Measurements from ENCODE around the gene PTPRG. TPM values are rescaled to one million over a fixed set of nuclear protein-coding genes. Genes with fewer than 3 reads are reported as not detected.
"Not testable (repeated sequence)": the region's sequence is repeated elsewhere in the genome, so short reads cannot be mapped to it uniquely, and the experiment has no call there.

PTPRG gene
- total RNA-seq, 1 donor from 2014 or later: 0.22 TPM

DNA sequence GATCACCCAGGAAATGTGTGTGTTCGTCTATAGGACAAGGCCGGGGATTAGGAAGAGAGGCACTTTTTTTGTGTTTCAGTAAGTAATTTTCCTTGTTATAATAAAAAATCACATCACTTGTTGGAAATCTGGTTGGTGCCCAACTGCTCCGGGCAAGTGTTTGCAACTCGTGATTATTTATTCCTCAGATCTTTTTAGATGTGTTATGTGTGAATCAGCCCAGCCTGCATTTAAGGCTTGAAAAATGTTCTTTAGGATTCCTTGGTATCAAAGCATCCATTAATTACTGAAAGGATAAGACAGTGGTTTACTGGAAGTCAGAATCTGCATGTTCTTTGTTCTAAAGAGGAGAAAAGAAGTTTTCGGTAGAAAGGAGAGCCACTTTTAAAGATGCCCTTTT is 466.4 kb downstream of the PTPRG start:
- POLR2A ChIA-PET: no interaction called here

DNA sequence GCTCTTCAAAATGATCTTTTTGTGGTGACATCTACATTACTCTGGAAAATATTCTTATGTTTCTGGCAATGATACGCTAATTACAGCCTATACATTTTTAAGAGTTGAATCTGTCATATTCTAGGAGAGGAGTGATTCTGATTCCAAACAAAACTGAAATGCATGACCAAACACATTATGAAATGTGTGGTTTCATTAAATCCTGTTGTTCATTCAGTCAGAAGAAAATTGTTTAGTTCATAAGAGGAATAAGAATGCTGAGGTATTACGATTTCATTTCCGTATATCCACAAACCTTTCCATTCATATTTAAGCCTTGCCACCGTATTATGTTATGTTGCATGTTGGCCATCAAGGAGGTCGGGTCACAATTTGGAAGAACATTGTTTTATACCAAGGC is 466.9 kb downstream of the PTPRG start:
- no peak overlapping the region for H3K4me3 Mint-ChIP-seq
- H3K4me1 Mint-ChIP-seq: no peaks in the 10 kb centered on the region
- TF ChIP-seq, protein P1, sequence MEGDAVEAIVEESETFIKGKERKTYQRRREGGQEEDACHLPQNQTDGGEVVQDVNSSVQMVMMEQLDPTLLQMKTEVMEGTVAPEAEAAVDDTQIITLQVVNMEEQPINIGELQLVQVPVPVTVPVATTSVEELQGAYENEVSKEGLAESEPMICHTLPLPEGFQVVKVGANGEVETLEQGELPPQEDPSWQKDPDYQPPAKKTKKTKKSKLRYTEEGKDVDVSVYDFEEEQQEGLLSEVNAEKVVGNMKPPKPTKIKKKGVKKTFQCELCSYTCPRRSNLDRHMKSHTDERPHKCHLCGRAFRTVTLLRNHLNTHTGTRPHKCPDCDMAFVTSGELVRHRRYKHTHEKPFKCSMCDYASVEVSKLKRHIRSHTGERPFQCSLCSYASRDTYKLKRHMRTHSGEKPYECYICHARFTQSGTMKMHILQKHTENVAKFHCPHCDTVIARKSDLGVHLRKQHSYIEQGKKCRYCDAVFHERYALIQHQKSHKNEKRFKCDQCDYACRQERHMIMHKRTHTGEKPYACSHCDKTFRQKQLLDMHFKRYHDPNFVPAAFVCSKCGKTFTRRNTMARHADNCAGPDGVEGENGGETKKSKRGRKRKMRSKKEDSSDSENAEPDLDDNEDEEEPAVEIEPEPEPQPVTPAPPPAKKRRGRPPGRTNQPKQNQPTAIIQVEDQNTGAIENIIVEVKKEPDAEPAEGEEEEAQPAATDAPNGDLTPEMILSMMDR (IDR thresholded peaks at IDR 0.05): no peak
- no peak for DNase-seq
- intact Hi-C loops (cut with micrococcal nuclease): no loop called here
- POLR2A ChIA-PET: no interaction called here
- H3K9me3 Mint-ChIP-seq: no peaks in the 10 kb centered on the region
- CTCF ChIA-PET: no interaction called here
- no peak overlapping the region for H3K27ac Mint-ChIP-seq
- no peak for ATAC-seq (ENCODE audit: low read depth)
- H3K27me3 Mint-ChIP-seq: no peaks in the 10 kb centered on the region
- H3K36me3 Mint-ChIP-seq (ENCODE audit: low read depth): no peaks in the 10 kb centered on the region

More for the DNA sequence above, 466.4 kb downstream of the PTPRG start:
- H3K27me3 Mint-ChIP-seq: no peaks in the 10 kb centered on the region
- no peak overlapping the region for H3K27ac Mint-ChIP-seq
- DNase-seq: no peak
- intact Hi-C loops (cut with micrococcal nuclease): no loop called here
- H3K4me1 Mint-ChIP-seq: no peaks in the 10 kb centered on the region
- TF ChIP-seq, protein P1 (IDR thresholded peaks at IDR 0.05): no peak
- no peak for ATAC-seq (ENCODE audit: low read depth)
- H3K4me3 Mint-ChIP-seq: no peak overlapping the region
- no peaks in the 10 kb centered on the region for H3K36me3 Mint-ChIP-seq (ENCODE audit: low read depth)
- H3K9me3 Mint-ChIP-seq: no peaks in the 10 kb centered on the region
- CTCF ChIA-PET: no interaction called here

DNA sequence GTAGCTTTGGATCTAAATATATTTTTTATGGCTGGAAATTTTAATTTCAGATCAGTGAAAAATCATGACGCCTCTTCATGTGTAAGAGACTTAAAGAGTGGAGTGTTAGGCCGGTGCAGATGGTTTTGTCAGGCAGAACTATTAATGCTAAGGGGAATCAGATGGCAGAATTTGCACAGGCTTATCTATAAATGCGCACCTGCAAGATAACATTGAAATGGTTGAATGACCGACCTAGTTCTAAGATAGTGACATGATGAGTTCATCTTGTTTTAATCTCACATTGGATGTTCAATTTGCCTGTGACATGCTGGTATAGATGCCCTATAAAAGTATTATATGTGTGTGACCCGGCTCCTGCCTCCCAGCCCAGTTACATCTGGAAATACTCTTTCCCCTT is 471.4 kb downstream of the PTPRG start:
- intact Hi-C loops (cut with micrococcal nuclease): no loop called here
- no peak overlapping the region for H3K27ac Mint-ChIP-seq
- DNase-seq (no peak), ATAC-seq (ENCODE audit: low read depth) (no peak)
- no peak overlapping the region for H3K4me3 Mint-ChIP-seq
- TF ChIP-seq, protein P1 (IDR thresholded peaks at IDR 0.05): no peak
- H3K4me1 Mint-ChIP-seq: no peaks in the 10 kb centered on the region
- POLR2A ChIA-PET: no interaction called here
- H3K27me3 Mint-ChIP-seq: no peaks in the 10 kb centered on the region
- CTCF ChIA-PET: no interaction called here
- no peaks in the 10 kb centered on the region for H3K9me3 Mint-ChIP-seq
- no peaks in the 10 kb centered on the region for H3K36me3 Mint-ChIP-seq (ENCODE audit: low read depth)

DNA sequence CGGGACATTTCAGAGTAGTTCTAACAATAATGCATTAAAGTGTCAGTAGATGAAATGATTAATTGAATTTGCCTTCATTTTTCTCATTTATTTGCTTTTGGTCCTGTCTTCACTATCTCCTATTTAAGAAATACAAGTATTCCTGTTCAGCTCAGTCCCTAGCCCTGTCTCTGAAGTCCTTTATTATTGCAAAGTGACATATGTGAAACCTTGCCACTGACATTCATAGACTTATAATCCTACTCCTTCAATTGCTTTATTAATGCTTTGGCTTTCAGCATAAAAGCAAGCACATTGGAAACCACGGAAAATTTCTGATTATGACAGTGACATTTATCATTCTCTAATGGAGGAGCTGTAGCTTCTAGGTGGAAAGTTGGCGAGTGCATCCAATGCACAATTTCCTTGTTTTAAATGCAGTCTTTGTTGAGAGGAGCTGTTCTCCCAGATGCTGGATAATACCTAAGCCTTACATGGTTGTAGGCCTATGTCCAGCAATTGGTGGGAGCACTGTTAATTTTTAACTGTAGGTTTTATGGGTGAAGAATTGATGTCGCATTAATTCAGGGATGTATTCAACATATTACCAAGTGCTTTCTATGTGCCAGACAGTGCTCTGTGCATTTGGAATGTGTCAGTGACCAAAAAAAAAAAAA is 474.2 kb downstream of the PTPRG start:
- H3K9me3 Mint-ChIP-seq: no peaks in the 10 kb centered on the region
- no peaks in the 10 kb centered on the region for H3K4me1 Mint-ChIP-seq
- DNase-seq: no peak
- POLR2A ChIA-PET: no interaction called here
- no peak for ATAC-seq (ENCODE audit: low read depth)
- H3K27ac Mint-ChIP-seq: no peak overlapping the region
- H3K36me3 Mint-ChIP-seq (ENCODE audit: low read depth): no peaks in the 10 kb centered on the region
- TF ChIP-seq, protein P1 (IDR thresholded peaks at IDR 0.05): no peak
- no peaks in the 10 kb centered on the region for H3K27me3 Mint-ChIP-seq
- H3K4me3 Mint-ChIP-seq: no peak overlapping the region
- intact Hi-C loops (cut with micrococcal nuclease): no loop called here
- CTCF ChIA-PET: no interaction called here

DNA sequence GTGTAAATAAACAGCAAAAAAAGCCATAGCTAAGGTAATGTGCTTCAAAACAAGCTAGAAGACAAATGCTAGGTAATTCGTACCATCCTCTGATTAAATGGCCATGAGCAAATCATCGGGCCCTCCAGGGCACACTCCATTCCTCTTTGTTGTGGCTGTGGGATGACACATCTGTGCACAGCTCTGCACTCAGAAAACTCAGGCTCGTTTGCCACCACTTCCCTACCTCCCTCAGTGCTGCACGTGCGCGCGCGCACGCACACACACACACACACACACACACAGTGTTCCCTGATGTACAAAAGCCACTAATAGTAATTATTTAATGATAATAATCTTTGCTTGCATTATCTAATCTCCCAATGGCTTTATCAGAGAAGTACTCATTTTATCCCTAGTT is 475.4 kb downstream of the PTPRG start:
- H3K9me3 Mint-ChIP-seq: no peaks in the 10 kb centered on the region
- CTCF ChIA-PET: no interaction called here
- ATAC-seq (ENCODE audit: low read depth): no peak
- no peak overlapping the region for H3K27ac Mint-ChIP-seq
- H3K4me1 Mint-ChIP-seq: no peaks in the 10 kb centered on the region
- TF ChIP-seq, protein P1 (IDR thresholded peaks at IDR 0.05): no peak
- H3K4me3 Mint-ChIP-seq: no peak overlapping the region
- no peak for DNase-seq
- no peaks in the 10 kb centered on the region for H3K27me3 Mint-ChIP-seq
- no peaks in the 10 kb centered on the region for H3K36me3 Mint-ChIP-seq (ENCODE audit: low read depth)
- intact Hi-C loops (cut with micrococcal nuclease): no loop called here
- POLR2A ChIA-PET: no interaction called here

DNA sequence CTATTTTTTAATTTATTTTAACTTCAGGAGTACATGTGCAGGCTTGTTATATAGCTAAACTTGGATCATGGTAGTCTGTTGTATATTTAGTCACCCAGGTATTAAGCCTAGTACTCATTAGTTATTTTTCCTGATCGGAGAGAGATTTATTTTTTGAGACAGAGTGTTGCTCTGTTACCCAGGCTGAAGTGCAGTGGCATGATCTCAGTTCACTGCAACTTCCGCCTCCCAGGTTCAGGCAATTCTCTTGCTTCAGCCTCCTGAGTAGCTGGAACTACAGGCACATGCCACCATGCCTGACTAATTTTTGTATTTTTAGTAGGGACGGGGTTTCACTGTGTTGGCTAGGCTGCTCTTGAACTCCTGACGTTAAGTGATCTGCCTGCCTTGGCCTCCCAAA is 477.4 kb downstream of the PTPRG start:
- POLR2A ChIA-PET; H3K4me3 Mint-ChIP-seq; CTCF ChIA-PET; ATAC-seq (ENCODE audit: low read depth); DNase-seq; H3K27ac Mint-ChIP-seq; H3K9me3 Mint-ChIP-seq; intact Hi-C loops (cut with micrococcal nuclease); H3K36me3 Mint-ChIP-seq (ENCODE audit: low read depth); H3K4me1 Mint-ChIP-seq; H3K27me3 Mint-ChIP-seq: not testable (repeated sequence)

Data from activated B cell treated with CpG ODN at 0.5 μM for 24 hours (primary cell).